Stimulated activated CD4-positive, alpha-beta T cell treated with anti-CD3 and anti-CD28 coated beads, Interleukin-1b, Interleukin-23, amount 100 ng/mL, for 24 hours (primary cell): Measurements from ENCODE around the gene TGFBRAP1.

ENCODE experiments used
- DNase-seq, 4 experiments: peaks; one replicate each; pipeline ENCODE4 v3.0.0-alpha.2; 2020; ENCODE audit warnings: low read depth in 4 of 4, low spot score in 1 of 4

Gene TGFBRAP1

GRCh38 chr2:105239924-105240323 lies 89.6 kb downstream of the TGFBRAP1 start:
- DNase-seq, result no peak

- no peak for DNase-seq
Measured at GRCh38 chr2:105238664-105239240, 90.8 kb downstream of the TGFBRAP1 start.

- no peak for DNase-seq
Measured at GRCh38 chr2:105237045-105237765, 92.3 kb downstream of the TGFBRAP1 start.

- DNase-seq, result no peak
Measured at GRCh38 chr2:105236060-105236424, 93.5 kb downstream of the TGFBRAP1 start.

- peak; percentile 17 to 59 (median 46) for DNase-seq
Measured at GRCh38 chr2:105235388-105236059, 94.0 kb downstream of the TGFBRAP1 start.

- DNase-seq, result no peak
Measured at GRCh38 chr2:105231232-105231619, 98.3 kb downstream of the TGFBRAP1 start.

- DNase-seq, result no peak
Measured at GRCh38 chr2:105224444-105224843, 105.1 kb downstream of the TGFBRAP1 start.

GRCh38 chr2:105220604-105221003 lies 108.9 kb downstream of the TGFBRAP1 start:
- no peak for DNase-seq

- no peak for DNase-seq
Measured at GRCh38 chr2:105215586-105216192, 113.8 kb downstream of the TGFBRAP1 start.
